BJ (cell line): ENCODE results near the gene ZNF740. TPM values are rescaled to one million over a fixed set of nuclear protein-coding genes. Genes with fewer than 3 reads are reported as not detected.

ENCODE experiments used
- CTCF ChIA-PET: fragments of 350-600 bp; formaldehyde crosslinking; extraction: SDS; loops from one replicate; lab custom pipeline; 2021; ENCODE audit warnings: antibody characterized with exemption, inconsistent platforms; lab: Yijun Ruan, JAX
- POLR2A ChIA-PET: fragments of 300-600 bp; sonication (Branson Sonifier 250); formaldehyde crosslinking; extraction: SDS; loops from one replicate; lab custom pipeline; 2021; ENCODE audit warnings: antibody characterized with exemption; lab: Charles Lee
- DNase-seq: peaks from one replicate; pipeline ENCODE4 v3.0.0-alpha.2; 2011; ENCODE audit warnings: low read depth
- H3K27me3 ChIP-seq: 2 replicates; pipeline ENCODE4 v1.6.0; 2011; ENCODE audit warnings: low read length; ENCODE audit not compliant: control insufficient read depth, insufficient read depth
- H3K36me3 ChIP-seq: 2 replicates; pipeline ENCODE4 v1.5.1; 2011; ENCODE audit warnings: low read length; ENCODE audit not compliant: control insufficient read depth, insufficient read depth
- H3K4me3 ChIP-seq: 2 replicates; pipeline ENCODE4 v1.5.1; 2011; ENCODE audit warnings: low read depth, mild to moderate bottlenecking, control low read depth, low read length
- polyA plus RNA-seq: library from polyadenylated mRNA; depleted of rRNA; stranded (reverse); fragments of >200 nt; gene quantifications from 2 replicates; pipeline ENCODE4 v1.2.3, GENCODE V29; 2011
- TF ChIP-seq, protein P1 (sequence below): IDR thresholded peaks from 2 replicates; pipeline ENCODE4 v1.5.1; 2011; ENCODE audit warnings: low read depth, mild to moderate bottlenecking, control low read depth, inconsistent platforms, low read length, moderate library complexity; ENCODE audit not compliant: insufficient read depth

The ZNF740 gene
- polyA plus RNA-seq, 1 experiment, result 15.7 TPM

- H3K27me3 ChIP-seq, result no peaks in the 10 kb centered on the region
- CTCF ChIA-PET, result interaction anchor here (1.0 kb wide), 2 partner anchors 14 to 30 kb away, joined by 3 read pairs; no protein-coding TSS in a partner anchor
- DNase-seq, result no peak
- TF ChIP-seq, protein P1, sequence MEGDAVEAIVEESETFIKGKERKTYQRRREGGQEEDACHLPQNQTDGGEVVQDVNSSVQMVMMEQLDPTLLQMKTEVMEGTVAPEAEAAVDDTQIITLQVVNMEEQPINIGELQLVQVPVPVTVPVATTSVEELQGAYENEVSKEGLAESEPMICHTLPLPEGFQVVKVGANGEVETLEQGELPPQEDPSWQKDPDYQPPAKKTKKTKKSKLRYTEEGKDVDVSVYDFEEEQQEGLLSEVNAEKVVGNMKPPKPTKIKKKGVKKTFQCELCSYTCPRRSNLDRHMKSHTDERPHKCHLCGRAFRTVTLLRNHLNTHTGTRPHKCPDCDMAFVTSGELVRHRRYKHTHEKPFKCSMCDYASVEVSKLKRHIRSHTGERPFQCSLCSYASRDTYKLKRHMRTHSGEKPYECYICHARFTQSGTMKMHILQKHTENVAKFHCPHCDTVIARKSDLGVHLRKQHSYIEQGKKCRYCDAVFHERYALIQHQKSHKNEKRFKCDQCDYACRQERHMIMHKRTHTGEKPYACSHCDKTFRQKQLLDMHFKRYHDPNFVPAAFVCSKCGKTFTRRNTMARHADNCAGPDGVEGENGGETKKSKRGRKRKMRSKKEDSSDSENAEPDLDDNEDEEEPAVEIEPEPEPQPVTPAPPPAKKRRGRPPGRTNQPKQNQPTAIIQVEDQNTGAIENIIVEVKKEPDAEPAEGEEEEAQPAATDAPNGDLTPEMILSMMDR, result no peak
- no peaks in the 10 kb centered on the region for H3K36me3 ChIP-seq
- no peak overlapping the region for H3K4me3 ChIP-seq
- POLR2A ChIA-PET, result no interaction called here
These were observed 46.8 kb downstream of the ZNF740 start for GRCh38 chr12:53227341-53227740.

DNA sequence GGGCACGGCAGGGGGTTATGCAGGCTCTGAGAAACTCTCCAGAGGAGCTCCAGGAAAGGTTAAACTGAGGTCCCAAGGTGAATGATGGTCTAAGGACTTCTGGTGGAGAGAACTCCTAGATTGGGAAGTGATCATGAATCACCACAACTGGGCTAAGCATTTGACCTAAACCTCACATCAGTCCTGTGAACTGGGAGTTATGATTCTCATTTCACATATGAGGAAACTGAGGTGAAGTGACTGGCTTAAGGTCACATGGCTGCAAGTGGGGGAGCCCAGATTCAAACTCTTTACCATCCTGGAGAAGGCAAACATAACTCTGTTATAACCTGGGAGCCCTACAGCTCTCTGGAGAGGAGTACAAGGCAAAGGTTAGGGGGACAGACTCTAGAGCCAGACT lies 47.3 kb downstream of the ZNF740 start:
- ChIA-PET POLR2A (no interaction called here), CTCF (interaction anchor here (1.0 kb wide), 2 partner anchors 14 to 29 kb away, joined by 3 read pairs; no protein-coding TSS in a partner anchor)
- DNase-seq, result no peak
- Histone ChIP-seq H3K4me3 (no peak overlapping the region), H3K36me3 (no peaks in the 10 kb centered on the region), H3K27me3 (no peaks in the 10 kb centered on the region)
- TF ChIP-seq, protein P1, result no peak

DNA sequence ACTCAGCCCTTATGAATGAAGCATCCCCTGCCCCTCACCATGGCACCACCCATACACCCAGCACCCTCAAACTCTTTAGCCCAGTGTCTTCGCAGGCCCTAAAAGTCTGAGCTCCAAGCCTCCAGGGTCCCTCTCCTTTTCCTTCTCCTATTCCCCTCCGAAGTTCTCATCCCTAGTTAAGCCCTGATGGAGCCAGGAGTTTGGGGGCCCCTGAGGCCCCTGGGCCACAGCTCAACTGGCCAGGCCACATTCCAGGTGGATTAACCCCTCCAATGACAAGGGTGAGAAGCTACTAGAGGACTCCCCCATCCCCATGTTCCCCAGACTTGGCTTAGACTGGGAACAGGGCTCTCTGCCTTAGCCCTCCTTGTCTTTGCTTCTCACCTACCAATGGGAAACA lies 48.9 kb downstream of the ZNF740 start:
- Histone ChIP-seq H3K36me3 (no peaks in the 10 kb centered on the region), H3K4me3 (no peak overlapping the region), H3K27me3 (no peaks in the 10 kb centered on the region)
- TF ChIP-seq, protein P1, result no peak
- CTCF ChIA-PET, result interaction anchor here (0.7 to 1.4 kb wide), 3 partner anchors 10 to 24 kb away, joined by 3 to 6 read pairs (median 4); no protein-coding TSS in a partner anchor
- DNase-seq, result no peak
- POLR2A ChIA-PET, result no interaction called here

DNA sequence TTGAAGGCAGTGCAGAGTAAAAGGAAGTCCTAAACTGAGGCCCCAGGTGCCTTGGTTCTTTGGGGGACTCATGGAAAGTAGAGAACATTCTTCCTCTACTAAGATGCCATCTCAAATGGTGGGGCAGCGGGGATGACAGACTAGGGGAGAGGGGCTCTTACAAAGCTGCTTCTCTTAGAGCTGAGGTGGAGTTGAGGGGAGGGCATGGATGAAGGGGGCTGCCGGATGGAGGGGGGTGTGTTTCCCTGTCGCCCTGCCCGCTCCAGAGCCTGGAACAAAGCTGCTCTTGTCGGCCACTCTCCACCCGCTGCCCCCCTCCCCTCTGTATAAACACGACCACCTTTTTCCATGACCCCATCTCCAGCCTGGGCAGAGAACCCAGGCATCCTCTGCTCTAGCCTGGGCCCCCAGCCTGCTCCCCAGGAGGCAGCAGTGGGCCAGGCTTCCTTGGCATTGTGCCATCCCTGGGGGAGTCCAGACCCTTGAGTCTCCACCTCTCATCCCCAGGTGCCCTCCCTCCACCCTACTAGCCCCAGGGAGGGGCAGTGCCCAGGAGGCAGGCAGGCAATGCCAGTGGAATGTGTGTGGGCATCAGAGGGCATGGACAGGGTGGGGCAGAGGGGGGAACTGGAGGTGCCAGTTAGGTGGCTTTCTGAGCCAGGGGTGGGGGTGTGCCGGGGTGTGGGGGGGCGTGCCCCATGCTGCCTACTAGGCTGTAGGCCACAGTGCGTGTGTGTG lies 49.8 kb downstream of the ZNF740 start:
- Histone ChIP-seq H3K27me3 (no peaks in the 10 kb centered on the region), H3K36me3 (no peaks in the 10 kb centered on the region), H3K4me3 (peak overlapping the region; percentile 67)
- POLR2A ChIA-PET, result no interaction called here
- DNase-seq, result no peak
- CTCF ChIA-PET, result interaction anchor here (0.9 to 1.8 kb wide), 3 partner anchors 11 to 17 kb away, joined by 4 to 6 read pairs (median 5); no protein-coding TSS in a partner anchor
- TF ChIP-seq, protein P1, result no peak

DNA sequence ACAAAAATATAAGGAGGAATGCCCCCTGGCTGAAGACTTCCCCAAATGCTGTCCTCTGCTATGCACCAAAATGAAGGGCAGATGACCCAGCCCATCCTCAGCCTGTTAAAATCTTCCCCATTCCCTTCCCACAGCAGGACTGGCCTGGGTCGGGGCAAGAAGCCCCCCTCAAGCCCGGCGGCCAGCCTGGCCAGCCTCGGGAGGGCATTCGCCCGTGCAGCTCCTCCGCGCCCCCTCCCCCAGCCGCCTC lies 51.1 kb downstream of the ZNF740 start:
- no peaks in the 10 kb centered on the region for H3K27me3 ChIP-seq
- ChIA-PET CTCF (interaction anchor here (1.8 kb wide), 1 partner anchor 18 kb away, joined by 5 read pairs; no protein-coding TSS in a partner anchor), POLR2A (no interaction called here)
- peak overlapping the region; percentile 67 for H3K4me3 ChIP-seq
- TF ChIP-seq, protein P1, result no peak
- DNase-seq, result no peak
- H3K36me3 ChIP-seq, result no peaks in the 10 kb centered on the region
